Osteocyte (in vitro differentiated cells): ENCODE data around the gene PPA2. TPM values are rescaled to one million over a fixed set of nuclear protein-coding genes. Genes with fewer than 3 reads are reported as not detected.
"Not testable (repeated sequence)": the region's sequence is repeated elsewhere in the genome, so short reads cannot be mapped to it uniquely, and the experiment has no call there.

ENCODE experiments used
- DNase-seq: peaks from one replicate; pipeline ENCODE4 v3.0.0; 2021; ENCODE audit warnings: mixed read lengths; ENCODE audit not compliant: unreplicated experiment; ENCODE audit errors: extremely low spot score
- H3K27ac Mint-ChIP-seq: one replicate; pipeline ENCODE4 v1.8.0; 2021; ENCODE audit warnings: mild to moderate bottlenecking, mixed read lengths; ENCODE audit not compliant: unreplicated experiment
- H3K27me3 Mint-ChIP-seq: one replicate; pipeline ENCODE4 v1.8.0; 2021; ENCODE audit warnings: mixed read lengths; ENCODE audit not compliant: unreplicated experiment
- H3K36me3 Mint-ChIP-seq: one replicate; pipeline ENCODE4 v1.8.0; 2021; ENCODE audit warnings: mixed read lengths; ENCODE audit not compliant: unreplicated experiment
- H3K4me1 Mint-ChIP-seq: one replicate; pipeline ENCODE4 v1.8.0; 2021; ENCODE audit warnings: mixed read lengths; ENCODE audit not compliant: unreplicated experiment
- H3K4me3 Mint-ChIP-seq: one replicate; pipeline ENCODE4 v1.8.0; 2021; ENCODE audit warnings: mild to moderate bottlenecking, moderate library complexity, mixed read lengths; ENCODE audit not compliant: unreplicated experiment
- H3K9me3 Mint-ChIP-seq: one replicate; pipeline ENCODE4 v1.8.0; 2021; ENCODE audit warnings: mixed read lengths; ENCODE audit not compliant: unreplicated experiment
- total RNA-seq: library from RNA; stranded (reverse); gene quantifications from 2 replicates; pipeline ENCODE4 v1.2.1, GENCODE V29; 2021
- TF ChIP-seq, protein P1 (sequence below): fragments of 200-600 bp; sonication (generic); IDR thresholded peaks from 2 replicates; pipeline ENCODE4 v1.5.0; 2021; ENCODE audit warnings: antibody characterized with exemption, mild to moderate bottlenecking, moderate library complexity

PPA2 gene
- total RNA-seq, 1 donor from 2014 or later = 68.2 TPM

DNA sequence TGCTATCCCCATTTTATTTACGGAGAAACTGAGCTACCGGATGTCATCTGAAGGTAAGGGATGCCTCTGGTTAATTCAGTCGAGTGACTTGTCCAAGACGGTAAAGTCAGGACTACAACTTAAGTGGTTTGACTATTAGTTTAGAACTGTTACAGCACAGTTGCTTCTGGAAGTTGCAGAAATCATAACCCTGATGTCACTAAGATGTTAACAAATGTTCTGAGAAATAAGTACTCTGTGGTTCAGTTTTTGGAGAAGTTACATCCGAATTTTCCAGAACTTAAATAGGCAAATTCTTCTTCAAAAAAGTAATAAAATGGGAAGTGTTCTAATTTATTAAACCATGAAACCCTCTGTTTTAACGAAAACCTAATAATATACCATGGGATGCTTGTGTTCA lies 3.1 kb downstream of the PPA2 start:
- TF ChIP-seq, protein P1, sequence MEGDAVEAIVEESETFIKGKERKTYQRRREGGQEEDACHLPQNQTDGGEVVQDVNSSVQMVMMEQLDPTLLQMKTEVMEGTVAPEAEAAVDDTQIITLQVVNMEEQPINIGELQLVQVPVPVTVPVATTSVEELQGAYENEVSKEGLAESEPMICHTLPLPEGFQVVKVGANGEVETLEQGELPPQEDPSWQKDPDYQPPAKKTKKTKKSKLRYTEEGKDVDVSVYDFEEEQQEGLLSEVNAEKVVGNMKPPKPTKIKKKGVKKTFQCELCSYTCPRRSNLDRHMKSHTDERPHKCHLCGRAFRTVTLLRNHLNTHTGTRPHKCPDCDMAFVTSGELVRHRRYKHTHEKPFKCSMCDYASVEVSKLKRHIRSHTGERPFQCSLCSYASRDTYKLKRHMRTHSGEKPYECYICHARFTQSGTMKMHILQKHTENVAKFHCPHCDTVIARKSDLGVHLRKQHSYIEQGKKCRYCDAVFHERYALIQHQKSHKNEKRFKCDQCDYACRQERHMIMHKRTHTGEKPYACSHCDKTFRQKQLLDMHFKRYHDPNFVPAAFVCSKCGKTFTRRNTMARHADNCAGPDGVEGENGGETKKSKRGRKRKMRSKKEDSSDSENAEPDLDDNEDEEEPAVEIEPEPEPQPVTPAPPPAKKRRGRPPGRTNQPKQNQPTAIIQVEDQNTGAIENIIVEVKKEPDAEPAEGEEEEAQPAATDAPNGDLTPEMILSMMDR = no peak

GRCh38 chr4:105469736-105470135 lies 4.1 kb downstream of the PPA2 start:
- Mint-ChIP-seq H3K27ac (no peak overlapping the region), H3K4me1 (peaks cover 23% of the 10 kb centered on the region)

More for the DNA sequence above, 3.1 kb downstream of the PPA2 start:
- Mint-ChIP-seq H3K4me1 (peaks cover 23% of the 10 kb centered on the region), H3K4me3 (no peak overlapping the region), H3K27me3 (no peaks in the 10 kb centered on the region), H3K36me3 (peaks cover 5% of the 10 kb centered on the region), H3K27ac (no peak overlapping the region), H3K9me3 (no peaks in the 10 kb centered on the region)
- no peak for DNase-seq

DNA sequence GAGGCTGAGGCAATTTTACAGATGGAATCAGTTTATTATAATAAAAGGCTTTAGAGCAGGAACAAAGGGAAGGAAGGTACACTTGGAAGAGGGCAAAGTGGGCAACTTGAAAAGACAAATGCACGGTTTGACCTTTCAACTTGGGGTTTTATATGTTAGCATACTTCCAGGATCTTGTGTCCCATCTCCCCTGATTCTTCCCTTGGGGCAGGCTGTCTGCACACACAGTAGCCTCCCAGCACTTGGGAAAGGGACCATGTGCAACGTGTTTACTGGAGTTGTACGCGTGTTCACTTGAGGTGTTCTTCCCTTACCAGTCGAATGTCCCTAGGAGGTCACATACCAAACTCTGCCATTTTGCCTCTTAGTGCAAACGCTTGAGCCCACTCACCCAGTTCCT lies 7.3 kb downstream of the PPA2 start:
- TF ChIP-seq, protein P1 = no peak
- Mint-ChIP-seq H3K27ac (no peak overlapping the region), H3K36me3 (peaks cover 16% of the 10 kb centered on the region), H3K4me3 (no peak overlapping the region), H3K4me1 (peaks cover 6% of the 10 kb centered on the region), H3K9me3 (peaks cover 4% of the 10 kb centered on the region), H3K27me3 (no peaks in the 10 kb centered on the region)
- DNase-seq = no peak

More at GRCh38 chr4:105469736-105470135, 4.1 kb downstream of the PPA2 start:
- no peak for DNase-seq
- Mint-ChIP-seq H3K36me3 (peaks cover 6% of the 10 kb centered on the region), H3K9me3 (no peaks in the 10 kb centered on the region), H3K27me3 (no peaks in the 10 kb centered on the region), H3K4me3 (no peak overlapping the region)
- TF ChIP-seq, protein P1 = no peak

- H3K9me3 Mint-ChIP-seq = not testable (repeated sequence)
Measured at GRCh38 chr4:105464563-105464962, 9.3 kb downstream of the PPA2 start.

DNA sequence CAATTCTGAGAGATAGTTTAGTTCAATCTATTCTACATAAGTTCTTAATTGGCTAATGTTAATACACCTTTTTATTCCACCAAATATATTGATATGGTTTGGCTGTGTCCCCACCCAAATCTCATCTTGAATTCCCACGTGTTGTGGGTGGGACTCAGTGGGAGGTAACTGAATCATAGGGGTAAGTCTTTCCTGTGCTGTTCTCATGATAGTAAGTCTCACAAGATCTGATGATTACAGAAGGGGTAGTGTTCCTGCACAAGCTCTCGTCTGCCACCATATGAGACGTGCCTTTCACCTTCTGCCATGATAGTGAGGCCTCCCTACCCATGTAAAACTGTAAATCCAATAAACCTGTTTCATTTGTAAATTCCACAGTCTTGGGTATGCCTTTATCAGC lies 11.3 kb downstream of the PPA2 start:
- Mint-ChIP-seq H3K9me3 (peaks cover 4% of the 10 kb centered on the region), H3K4me3 (no peak overlapping the region), H3K27me3 (no peaks in the 10 kb centered on the region), H3K36me3 (peaks cover 18% of the 10 kb centered on the region), H3K27ac (no peak overlapping the region), H3K4me1 (peaks cover 4% of the 10 kb centered on the region)
- DNase-seq = no peak
- TF ChIP-seq, protein P1 = no peak

More at GRCh38 chr4:105464563-105464962, 9.3 kb downstream of the PPA2 start:
- not testable (repeated sequence) for H3K27me3 Mint-ChIP-seq, H3K27ac Mint-ChIP-seq, DNase-seq, H3K4me1 Mint-ChIP-seq, H3K4me3 Mint-ChIP-seq
- peaks cover 18% of the 10 kb centered on the region for H3K36me3 Mint-ChIP-seq
